OCI-LY3 (cell line): ENCODE results near the gene VWA2.

ENCODE experiments used
- H2AFZ ChIP-seq: fragments of 200-600, 300-600 bp; shearing (Covaris generic); 2 replicates; pipeline ENCODE4 v1.6.0; 2014; ENCODE audit warnings: antibody characterized with exemption, low read depth, low read length
- H3K27ac ChIP-seq: fragments of 200-600, 300-600 bp; sonication (generic); 2 replicates; pipeline ENCODE4 v1.5.1; 2014; ENCODE audit warnings: mild to moderate bottlenecking, low read length, moderate library complexity, mixed read lengths
- H3K27me3 ChIP-seq: fragments of 200-600, 300-600 bp; sonication (generic); 2 replicates; pipeline ENCODE4 v1.6.1; 2014; ENCODE audit warnings: low read depth, low read length, mixed read lengths
- H3K36me3 ChIP-seq: fragments of 200-600, 300-600 bp; sonication (generic); replicated peaks from 2 replicates; pipeline ENCODE3; 2014; ENCODE audit warnings: low read depth, low read length, mixed read lengths
- H3K4me1 ChIP-seq: fragments of 300-600, 200-600 bp; sonication (generic); 2 replicates; pipeline ENCODE4 v1.6.1; 2014; ENCODE audit warnings: low read length, mixed read lengths
- H3K4me2 ChIP-seq: fragments of 200-600, 300-600 bp; sonication (generic); 2 replicates; pipeline ENCODE4 v1.6.1; 2014; ENCODE audit warnings: low read length, mixed read lengths
- H3K4me3 ChIP-seq: fragments of 300-600, 200-600 bp; sonication (generic); 2 replicates; pipeline ENCODE4 v1.5.1; 2014; ENCODE audit warnings: antibody characterized with exemption, mild to moderate bottlenecking, low read length, moderate library complexity
- H3K79me2 ChIP-seq: fragments of 300-600, 200-600 bp; shearing (Covaris generic); 2 replicates; pipeline ENCODE4 v1.6.1; 2014; ENCODE audit warnings: mild to moderate bottlenecking, low read length, mixed read lengths
- H3K9ac ChIP-seq: fragments of 300-600, 200-600 bp; shearing (Covaris generic); 2 replicates; pipeline ENCODE4 v1.6.0; 2014; ENCODE audit warnings: mild to moderate bottlenecking, low read length, moderate library complexity
- H3K9me3 ChIP-seq: fragments of 200-600, 300-600 bp; shearing (Covaris generic); 2 replicates; pipeline ENCODE4 v1.6.1; 2014; ENCODE audit warnings: low read length, mixed read lengths; ENCODE audit not compliant: insufficient read depth
- H4K20me1 ChIP-seq: fragments of 200-600, 300-600 bp; sonication (generic); 2 replicates; pipeline ENCODE4 v1.6.1; 2016; ENCODE audit warnings: low read length, mixed read lengths; ENCODE audit not compliant: insufficient read depth
- CTCF ChIP-seq: fragments of 200-600, 300-600 bp; sonication (generic); IDR thresholded peaks from 2 replicates; pipeline ENCODE4 v1.5.1; 2014; ENCODE audit warnings: antibody characterized with exemption, low read length, low read depth
- EZH2phosphoT487 ChIP-seq: fragments of 200-600 bp; shearing (Covaris generic); IDR thresholded peaks from 2 replicates; pipeline ENCODE4 v1.6.1; 2018; ENCODE audit warnings: antibody characterized with exemption, mixed run types, low read depth

The VWA2 gene

GRCh38 chr10:114279901-114280644, 41.0 kb downstream of the VWA2 start:
- Histone ChIP-seq H3K4me3 (no peak overlapping the region), H3K4me1 (no peaks in the 10 kb centered on the region), H3K9me3 (no peaks in the 10 kb centered on the region), H3K4me2 (no peak overlapping the region), H3K9ac (no peak overlapping the region), H2AFZ (no peak overlapping the region), H3K36me3 (no peaks in the 10 kb centered on the region), H3K79me2 (no peaks in the 10 kb centered on the region), H3K27ac (no peak overlapping the region), H3K27me3 (no peaks in the 10 kb centered on the region), H4K20me1 (no peaks in the 10 kb centered on the region)
- TF ChIP-seq CTCF (no peak), EZH2phosphoT487 (no peak)

- Histone ChIP-seq H3K36me3 (no peaks in the 10 kb centered on the region), H3K4me2 (no peak overlapping the region), H3K9me3 (no peaks in the 10 kb centered on the region), H3K4me3 (no peak overlapping the region), H3K4me1 (no peaks in the 10 kb centered on the region), H3K9ac (no peak overlapping the region), H3K79me2 (no peaks in the 10 kb centered on the region), H3K27me3 (no peaks in the 10 kb centered on the region), H2AFZ (no peak overlapping the region), H4K20me1 (no peaks in the 10 kb centered on the region), H3K27ac (no peak overlapping the region)
- TF ChIP-seq CTCF (no peak), EZH2phosphoT487 (no peak)
Observed at GRCh38 chr10:114281006-114281405, 42.0 kb downstream of the VWA2 start.

GRCh38 chr10:114281461-114281860, 42.4 kb downstream of the VWA2 start:
- Histone ChIP-seq H3K4me2 (no peak overlapping the region), H2AFZ (no peak overlapping the region), H3K36me3 (no peaks in the 10 kb centered on the region), H3K27ac (no peak overlapping the region), H3K4me1 (no peaks in the 10 kb centered on the region), H3K4me3 (no peak overlapping the region), H3K9ac (no peak overlapping the region), H4K20me1 (no peaks in the 10 kb centered on the region), H3K27me3 (no peaks in the 10 kb centered on the region), H3K79me2 (no peaks in the 10 kb centered on the region), H3K9me3 (no peaks in the 10 kb centered on the region)
- TF ChIP-seq CTCF (no peak), EZH2phosphoT487 (no peak)

- Histone ChIP-seq H2AFZ (no peak overlapping the region), H3K9ac (no peak overlapping the region), H3K27me3 (no peaks in the 10 kb centered on the region), H3K4me2 (no peak overlapping the region), H3K36me3 (no peaks in the 10 kb centered on the region), H4K20me1 (no peaks in the 10 kb centered on the region), H3K79me2 (no peaks in the 10 kb centered on the region), H3K27ac (no peak overlapping the region), H3K4me3 (no peak overlapping the region), H3K4me1 (no peaks in the 10 kb centered on the region), H3K9me3 (no peaks in the 10 kb centered on the region)
- TF ChIP-seq CTCF = no peak
- no peak for TF ChIP-seq EZH2phosphoT487
Observed at GRCh38 chr10:114282526-114282925, 43.5 kb downstream of the VWA2 start.
